Memory B cell (primary cell): ENCODE data around the gene G3BP2.

ENCODE experiments used
- ATAC-seq: fragments of 150-1000 bp; cut with Tn5 transposase; 2 replicates; pipeline ENCODE4 v1.10.0; 2021; ENCODE audit warnings: low read depth, mild to moderate bottlenecking, moderate library complexity
- DNase-seq, 2 donors: peaks; one replicate each; pipeline ENCODE4 v3.0.0; 2022; ENCODE audit warnings: low spot score in 2 of 2
- H3K27ac Mint-ChIP-seq: one replicate; pipeline ENCODE4 v1.8.0; 2022; ENCODE audit warnings: mild to moderate bottlenecking, moderate library complexity, mixed read lengths
- H3K27me3 Mint-ChIP-seq: one replicate; pipeline ENCODE4 v1.8.0; 2022; ENCODE audit warnings: mixed read lengths
- H3K36me3 Mint-ChIP-seq: one replicate; pipeline ENCODE4 v1.8.0; 2022; ENCODE audit warnings: mild to moderate bottlenecking, mixed read lengths
- H3K4me1 Mint-ChIP-seq: one replicate; pipeline ENCODE4 v1.8.0; 2022; ENCODE audit warnings: mixed read lengths
- H3K4me3 Mint-ChIP-seq: one replicate; pipeline ENCODE4 v1.8.0; 2022; ENCODE audit warnings: mild to moderate bottlenecking, moderate library complexity, mixed read lengths
- H3K9me3 Mint-ChIP-seq: one replicate; pipeline ENCODE4 v1.8.0; 2022; ENCODE audit warnings: mixed read lengths

Gene G3BP2

GRCh38 chr4:75643651-75644050 is 29.6 kb downstream of the G3BP2 start:
- no peaks in the 10 kb centered on the region for H3K9me3 Mint-ChIP-seq
- ATAC-seq = no peak
- H3K27ac Mint-ChIP-seq = peak overlapping the region; percentile 54
- H3K4me1 Mint-ChIP-seq = peaks cover 3% of the 10 kb centered on the region
- peaks cover 27% of the 10 kb centered on the region for H3K36me3 Mint-ChIP-seq
- no peak for DNase-seq
- no peaks in the 10 kb centered on the region for H3K27me3 Mint-ChIP-seq
- no peak overlapping the region for H3K4me3 Mint-ChIP-seq

GRCh38 chr4:75639124-75639695 is 34.0 kb downstream of the G3BP2 start:
- ATAC-seq (no peak), DNase-seq (no peak)
- Mint-ChIP-seq H3K9me3 (no peaks in the 10 kb centered on the region), H3K36me3 (peaks cover 7% of the 10 kb centered on the region), H3K27me3 (no peaks in the 10 kb centered on the region), H3K27ac (no peak overlapping the region), H3K4me3 (no peak overlapping the region), H3K4me1 (peaks cover 3% of the 10 kb centered on the region)

DNA sequence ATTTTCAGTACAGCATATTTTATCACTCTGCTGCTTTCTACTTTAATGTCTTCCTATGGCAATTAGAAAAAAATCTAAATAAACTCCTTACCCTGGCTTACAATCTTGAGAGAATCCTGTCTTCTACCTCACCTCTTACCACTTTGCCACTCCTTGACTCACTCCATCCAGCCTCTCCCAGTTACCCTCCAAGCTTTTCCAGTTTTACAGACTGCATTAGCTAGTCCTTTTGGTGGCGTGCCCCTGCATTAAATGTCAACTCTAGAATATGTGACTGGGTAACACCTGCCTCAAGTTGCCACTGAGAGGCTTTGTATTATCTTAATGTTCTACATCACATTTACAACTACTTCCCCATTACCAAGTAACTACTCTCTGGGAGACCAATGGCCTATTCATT is 35.4 kb downstream of the G3BP2 start:
- Mint-ChIP-seq H3K4me1 (peaks cover 3% of the 10 kb centered on the region), H3K27me3 (no peaks in the 10 kb centered on the region), H3K27ac (no peak overlapping the region), H3K4me3 (no peak overlapping the region), H3K9me3 (no peaks in the 10 kb centered on the region), H3K36me3 (peaks cover 6% of the 10 kb centered on the region)
- DNase-seq (no peak), ATAC-seq (no peak)

GRCh38 chr4:75637176-75637575 is 36.0 kb downstream of the G3BP2 start:
- no peak overlapping the region for H3K4me3 Mint-ChIP-seq
- peaks cover 3% of the 10 kb centered on the region for H3K4me1 Mint-ChIP-seq
- DNase-seq = no peak
- peaks cover 6% of the 10 kb centered on the region for H3K36me3 Mint-ChIP-seq
- H3K27me3 Mint-ChIP-seq = no peaks in the 10 kb centered on the region
- no peak for ATAC-seq
- no peaks in the 10 kb centered on the region for H3K9me3 Mint-ChIP-seq
- H3K27ac Mint-ChIP-seq = no peak overlapping the region

DNA sequence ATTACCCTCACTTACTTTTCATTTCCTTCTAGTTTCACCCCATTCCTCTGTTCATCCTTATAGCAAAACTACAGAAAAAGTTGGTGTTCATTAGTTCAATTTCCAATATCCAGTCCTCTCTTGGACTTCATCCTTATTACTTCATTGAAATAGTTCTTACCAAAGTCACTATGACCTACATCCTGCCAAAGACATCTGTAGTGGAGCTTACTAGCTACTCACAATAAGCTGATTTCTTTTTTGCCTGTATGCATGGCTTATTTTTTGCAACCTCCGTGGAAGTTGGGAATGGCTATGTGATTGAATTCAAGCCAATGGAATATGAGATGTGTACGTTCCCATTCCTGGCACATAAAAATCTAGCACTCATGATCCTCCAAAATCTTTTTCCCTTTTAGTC is 38.3 kb downstream of the G3BP2 start:
- Mint-ChIP-seq H3K9me3 (no peaks in the 10 kb centered on the region), H3K27me3 (no peaks in the 10 kb centered on the region), H3K4me1 (peaks cover 6% of the 10 kb centered on the region), H3K4me3 (no peak overlapping the region), H3K27ac (no peak overlapping the region), H3K36me3 (peaks cover 3% of the 10 kb centered on the region)
- DNase-seq (no peak), ATAC-seq (no peak)

- no peaks in the 10 kb centered on the region for H3K27me3 Mint-ChIP-seq
- H3K36me3 Mint-ChIP-seq = no peaks in the 10 kb centered on the region
- H3K4me1 Mint-ChIP-seq = peaks cover 6% of the 10 kb centered on the region
- no peak overlapping the region for H3K27ac Mint-ChIP-seq
- no peaks in the 10 kb centered on the region for H3K9me3 Mint-ChIP-seq
- H3K4me3 Mint-ChIP-seq = no peak overlapping the region
- ATAC-seq = no peak
- no peak for DNase-seq
Observed at GRCh38 chr4:75634281-75634680, 38.9 kb downstream of the G3BP2 start.

DNA sequence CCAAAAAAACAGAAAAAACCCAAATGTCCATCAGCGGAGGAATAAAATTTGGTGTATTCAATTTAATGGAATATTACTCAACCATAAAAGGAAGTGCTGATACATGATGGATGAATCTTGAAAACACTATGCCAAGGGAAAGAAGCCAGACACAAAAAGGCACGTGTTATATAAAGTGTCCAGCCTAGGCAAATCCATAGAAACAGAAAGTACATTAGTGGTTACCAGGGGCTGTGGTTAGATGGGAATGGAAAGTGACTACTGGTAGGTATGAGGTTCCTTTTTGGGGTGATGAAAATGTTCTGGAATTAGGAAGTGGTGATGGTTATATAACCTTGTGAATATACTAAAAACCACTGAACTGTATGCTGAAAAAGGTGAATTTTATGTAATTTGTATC is 39.4 kb downstream of the G3BP2 start:
- Mint-ChIP-seq H3K4me3 (no peak overlapping the region), H3K27ac (no peak overlapping the region), H3K4me1 (peaks cover 6% of the 10 kb centered on the region), H3K36me3 (no peaks in the 10 kb centered on the region), H3K27me3 (no peaks in the 10 kb centered on the region), H3K9me3 (no peaks in the 10 kb centered on the region)
- ATAC-seq = no peak
- DNase-seq = no peak

DNA sequence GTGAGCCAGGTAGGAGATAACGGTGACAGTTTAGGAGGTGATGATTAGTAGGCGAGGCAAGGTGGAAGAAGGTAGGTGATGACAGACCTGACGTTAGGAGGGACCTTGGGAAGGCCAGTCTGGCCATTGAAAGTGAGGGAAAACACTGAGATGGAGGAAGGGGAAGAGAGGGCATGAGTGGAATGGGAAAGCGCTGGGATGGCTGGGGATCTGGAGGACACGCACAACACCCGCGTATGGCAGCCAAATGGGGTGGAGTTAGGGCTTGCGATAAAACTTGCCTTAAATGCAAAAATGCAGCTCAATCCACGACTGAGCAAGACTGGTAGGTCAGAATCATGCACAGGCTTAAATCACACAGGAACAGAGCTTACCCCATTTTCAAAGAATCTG is 42.3 kb downstream of the G3BP2 start:
- ATAC-seq = no peak
- no peak for DNase-seq
- H3K4me3 Mint-ChIP-seq = peak overlapping the region; percentile 91
- no peaks in the 10 kb centered on the region for H3K9me3 Mint-ChIP-seq
- H3K4me1 Mint-ChIP-seq = peaks cover 6% of the 10 kb centered on the region
- H3K36me3 Mint-ChIP-seq = no peaks in the 10 kb centered on the region
- H3K27ac Mint-ChIP-seq = peak overlapping the region; percentile 68
- no peaks in the 10 kb centered on the region for H3K27me3 Mint-ChIP-seq

DNA sequence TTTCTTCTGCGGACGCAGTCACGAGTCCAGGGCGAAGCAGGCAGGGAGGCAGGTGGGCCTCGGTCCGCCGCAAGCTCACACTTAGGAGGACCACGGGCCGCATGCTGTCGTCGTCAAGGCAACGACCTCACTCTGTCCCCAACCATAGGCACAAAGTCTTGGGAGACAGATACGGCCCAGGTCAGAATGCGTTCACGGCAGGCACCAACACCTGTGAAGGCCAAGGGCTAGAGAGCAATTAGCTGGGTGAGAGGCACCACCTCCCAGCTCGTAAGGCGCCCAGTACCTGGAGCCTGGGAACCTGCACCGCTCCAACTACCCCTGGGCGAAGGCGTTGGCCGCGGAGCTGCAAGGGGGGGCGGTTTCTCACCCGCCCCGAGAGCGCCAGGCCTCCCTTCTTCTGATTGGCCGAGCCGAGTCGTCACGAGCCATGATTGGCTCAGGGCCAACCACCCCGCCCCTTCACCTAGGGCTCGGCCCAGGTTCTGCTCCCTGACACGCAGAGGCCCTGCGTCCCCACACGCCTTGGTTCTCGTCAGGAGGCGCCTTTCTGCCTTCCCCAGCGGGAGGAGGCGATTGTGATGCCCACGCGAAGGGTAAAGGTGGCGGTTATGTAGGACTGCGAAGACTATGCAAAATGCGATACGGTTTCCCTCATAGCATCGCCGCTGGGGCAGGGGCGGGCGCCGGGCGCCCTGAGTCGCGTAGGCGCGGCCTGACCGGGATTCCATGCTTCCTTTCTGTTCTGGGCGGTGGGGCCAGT is 42.9 kb downstream of the G3BP2 start, which contains the start of gene CDKL2:
CDKL2 (minus strand) TSS at position 355 of the 763 bp plus-strand sequence. CDS start 4,540 bp downstream, outside the sequence.
- Mint-ChIP-seq H3K9me3 (no peaks in the 10 kb centered on the region), H3K36me3 (no peaks in the 10 kb centered on the region), H3K27me3 (no peaks in the 10 kb centered on the region), H3K4me3 (peak within 1 kb of the TSS; percentile 91), H3K27ac (peak within 1 kb of the TSS; percentile 68), H3K4me1 (peaks cover 6% of the 10 kb centered on the region)
- DNase-seq = peak; percentile 87
- ATAC-seq = peak; percentile 98

DNA sequence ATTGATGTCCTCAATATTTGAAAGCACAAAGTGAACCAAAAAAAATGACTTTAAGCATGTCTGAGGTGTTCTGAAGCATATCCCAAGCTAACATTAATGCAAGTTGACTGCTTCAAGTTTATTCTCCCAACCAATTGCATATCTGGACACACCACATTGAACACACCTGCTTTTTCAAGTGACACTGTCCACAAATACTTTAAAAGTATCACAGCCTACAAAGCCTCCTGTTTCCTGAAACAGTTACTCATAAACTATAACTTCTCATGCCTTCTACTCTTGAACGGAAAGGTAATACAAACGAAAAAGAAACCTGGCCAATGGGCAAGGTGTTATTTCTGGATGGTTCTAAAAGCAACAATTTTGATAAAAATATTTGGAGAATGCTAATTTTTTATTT is 44.0 kb downstream of the G3BP2 start:
- no peak overlapping the region for H3K4me3 Mint-ChIP-seq

DNA sequence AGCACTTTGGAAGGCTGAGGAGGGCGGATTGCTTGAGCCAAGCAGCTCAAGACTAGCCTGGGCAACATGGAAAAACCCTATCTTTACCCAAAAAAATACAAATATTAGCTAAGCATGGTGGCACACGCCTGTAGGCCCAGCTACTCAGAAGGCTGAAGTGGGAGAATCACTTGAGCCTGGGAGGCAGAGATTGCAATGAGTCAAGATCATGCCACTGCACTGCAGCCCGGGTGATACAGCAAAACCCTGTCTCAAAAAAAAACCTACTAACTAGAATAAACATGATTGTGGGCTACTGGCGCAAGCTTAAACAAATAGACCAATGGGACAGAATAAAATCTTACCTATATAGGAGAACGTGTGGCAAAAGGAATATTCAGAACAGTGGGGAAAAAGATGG is 50.2 kb downstream of the G3BP2 start:
- DNase-seq = no peak
- Mint-ChIP-seq H3K4me1 (no peaks in the 10 kb centered on the region), H3K9me3 (no peaks in the 10 kb centered on the region), H3K27ac (no peak overlapping the region), H3K4me3 (no peak overlapping the region), H3K36me3 (no peaks in the 10 kb centered on the region), H3K27me3 (no peaks in the 10 kb centered on the region)
- ATAC-seq = no peak

More for the DNA sequence above, 44.0 kb downstream of the G3BP2 start:
- H3K27ac Mint-ChIP-seq = no peak overlapping the region
- no peaks in the 10 kb centered on the region for H3K27me3 Mint-ChIP-seq
- DNase-seq (no peak), ATAC-seq (no peak)
- peaks cover 6% of the 10 kb centered on the region for H3K4me1 Mint-ChIP-seq
- no peaks in the 10 kb centered on the region for H3K9me3 Mint-ChIP-seq
- H3K36me3 Mint-ChIP-seq = no peaks in the 10 kb centered on the region

GRCh38 chr4:75621715-75622114 is 51.5 kb downstream of the G3BP2 start:
- no peaks in the 10 kb centered on the region for H3K36me3 Mint-ChIP-seq
- no peak overlapping the region for H3K4me3 Mint-ChIP-seq
- no peaks in the 10 kb centered on the region for H3K4me1 Mint-ChIP-seq
- no peak overlapping the region for H3K27ac Mint-ChIP-seq
- ATAC-seq = no peak
- no peaks in the 10 kb centered on the region for H3K27me3 Mint-ChIP-seq
- DNase-seq = no peak
- no peaks in the 10 kb centered on the region for H3K9me3 Mint-ChIP-seq

- H3K27me3 Mint-ChIP-seq = peaks cover 2% of the 10 kb centered on the region
- H3K9me3 Mint-ChIP-seq = peaks cover 2% of the 10 kb centered on the region
- no peaks in the 10 kb centered on the region for H3K4me1 Mint-ChIP-seq
- H3K4me3 Mint-ChIP-seq = no peak overlapping the region
- ATAC-seq (no peak), DNase-seq (no peak)
- no peak overlapping the region for H3K27ac Mint-ChIP-seq
- peaks cover 1% of the 10 kb centered on the region for H3K36me3 Mint-ChIP-seq
Observed at GRCh38 chr4:75612306-75612705, 60.9 kb downstream of the G3BP2 start.

DNA sequence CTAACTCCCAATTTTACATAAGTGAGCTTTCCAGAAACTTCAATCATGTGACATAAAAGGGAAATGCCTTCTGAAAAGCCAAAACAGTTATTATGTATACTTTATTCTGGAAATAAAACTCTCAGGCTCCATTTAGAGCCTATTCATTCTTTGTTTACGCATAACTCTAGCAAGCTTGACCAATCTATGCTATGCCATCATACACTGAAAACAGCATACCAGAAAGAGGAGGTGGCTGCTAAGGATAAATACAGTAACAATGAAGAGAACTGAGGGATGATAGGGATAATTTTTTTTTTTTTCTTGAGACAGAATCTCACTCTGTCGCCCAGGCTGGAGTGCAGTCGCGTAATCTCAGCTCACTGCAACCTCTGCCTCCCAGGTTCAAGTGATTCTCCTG is 67.3 kb downstream of the G3BP2 start:
- Mint-ChIP-seq H3K4me1 (no peaks in the 10 kb centered on the region), H3K36me3 (peaks cover 1% of the 10 kb centered on the region), H3K9me3 (peaks cover 2% of the 10 kb centered on the region), H3K4me3 (no peak overlapping the region), H3K27ac (no peak overlapping the region), H3K27me3 (peaks cover 2% of the 10 kb centered on the region)
- DNase-seq (no peak), ATAC-seq (no peak)

DNA sequence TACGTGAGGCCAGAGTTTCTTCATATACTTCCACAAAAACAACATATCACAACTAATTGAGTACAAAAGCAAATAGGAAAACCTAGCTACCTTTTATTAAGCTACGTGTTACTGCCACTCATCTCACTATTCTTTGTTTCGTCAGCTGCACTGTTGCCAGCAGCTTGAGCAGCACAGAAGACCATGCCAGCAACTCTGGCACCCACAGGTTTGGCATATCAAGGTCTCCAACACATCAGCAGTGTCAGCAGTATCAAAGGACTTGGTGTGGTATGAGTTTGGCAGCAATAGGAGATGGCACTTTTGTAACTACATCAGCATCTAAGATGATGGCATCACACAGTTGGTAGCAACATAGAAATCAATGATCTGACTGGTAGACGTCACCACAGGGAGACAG is 73.6 kb downstream of the G3BP2 start:
- H3K4me1 Mint-ChIP-seq = no peaks in the 10 kb centered on the region
- DNase-seq (no peak), ATAC-seq (no peak)
- H3K4me3 Mint-ChIP-seq = no peak overlapping the region
- peaks cover 2% of the 10 kb centered on the region for H3K9me3 Mint-ChIP-seq
- peaks cover 2% of the 10 kb centered on the region for H3K27me3 Mint-ChIP-seq
- no peak overlapping the region for H3K27ac Mint-ChIP-seq
- no peaks in the 10 kb centered on the region for H3K36me3 Mint-ChIP-seq
